ENCODE results near the gene MVK. TPM values are rescaled to one million over a fixed set of nuclear protein-coding genes. Genes with fewer than 3 reads are reported as not detected.
A peak's percentile ranks its signal among the peaks of the same experiment; 100 is the strongest.

The MVK gene
- polyA plus RNA-seq, 1 of the 3 experiments (the other 2 are of a cell fraction), result 7.0 TPM

GRCh38 chr12:109599087-109599486 lies 25.5 kb downstream of the MVK start:
- no peaks in the 10 kb centered on the region for H3K9me3 ChIP-seq
- H3K36me3 ChIP-seq (replicated peaks in 1 of 2; ENCODE audit: control insufficient read depth in 1 of 2, insufficient read depth in 2 of 2, low read length in 1 of 2), result no peaks in the 10 kb centered on the region
- POLR2A ChIA-PET, result interaction anchor here (0.9 to 2.8 kb wide), 4 partner anchors 22 to 124 kb away, joined by 3 to 14 read pairs (median 9); partner anchors contain the start of gene FAM222A
- no peak overlapping the region for H2AFZ ChIP-seq (ENCODE audit: low read depth)
- H3K79me2 ChIP-seq (ENCODE audit: insufficient read depth), result no peaks in the 10 kb centered on the region
- no peaks in the 10 kb centered on the region for H4K20me1 ChIP-seq (ENCODE audit: insufficient read depth)
- no peaks in the 10 kb centered on the region for H3K9me2 ChIP-seq
- H3K9ac ChIP-seq, result no peak overlapping the region
- H3K4me3 ChIP-seq (ENCODE audit: low read depth in 2 of 2, low read length in 1 of 2), result no peak overlapping the region
- WGBS (ENCODE audit: low lambda C conversion rate), result 85% methylated on average over 7 of the region's 7 CpGs
- TF ChIP-seq RAD21 (IDR thresholded peaks at IDR 0.05; ENCODE audit: low read length) (no peak), RCOR1 (IDR thresholded peaks at IDR 0.05; ENCODE audit: low read length) (no peak), CHD2 (IDR thresholded peaks at IDR 0.05; ENCODE audit: low read length, partially characterized antibody) (no peak)
- H3F3A ChIP-seq (replicated peaks; ENCODE audit: insufficient read depth), result peaks cover 3% of the 10 kb centered on the region
- DNase-seq, result no peak
- CTCF ChIA-PET, result interaction anchor here (1.4 to 14.2 kb wide), 11 partner anchors 11 to 175 kb away, joined by 3 to 175 read pairs (median 14); partner anchors contain the start of gene FAM222A
- H3K27ac ChIP-seq (ENCODE audit: low read depth in 2 of 2, low read length in 1 of 2), result peak overlapping the region in 1 of 2 experiments; percentile 75; a peak in 2 of 4 replicates
- peaks cover 0 to 33% of the 10 kb centered on the region in 2 experiments; a peak in 2 of 4 replicates for H3K4me1 ChIP-seq (ENCODE audit: control insufficient read depth in 1 of 2, insufficient read depth in 2 of 2, low read depth in 1 of 2, low read length in 1 of 2)
- H3K27me3 ChIP-seq (ENCODE audit: insufficient read depth), result no peaks in the 10 kb centered on the region
- H3K4me2 ChIP-seq, result no peak overlapping the region

- H3K4me1 ChIP-seq (ENCODE audit: control insufficient read depth in 1 of 2, insufficient read depth in 2 of 2, low read depth in 1 of 2, low read length in 1 of 2), result peaks cover 0 to 34% of the 10 kb centered on the region in 2 experiments; a peak in 2 of 4 replicates
- H3K79me2 ChIP-seq (ENCODE audit: insufficient read depth), result no peaks in the 10 kb centered on the region
- no peaks in the 10 kb centered on the region for H3K9me2 ChIP-seq
- H4K20me1 ChIP-seq (ENCODE audit: insufficient read depth), result no peaks in the 10 kb centered on the region
- H3K9ac ChIP-seq, result no peak overlapping the region
- H3K4me3 ChIP-seq (ENCODE audit: low read depth in 2 of 2, low read length in 1 of 2), result no peak overlapping the region
- no peak for DNase-seq
- H3K27ac ChIP-seq (ENCODE audit: low read depth in 2 of 2, low read length in 1 of 2), result no peak overlapping the region
- no peaks in the 10 kb centered on the region for H3K36me3 ChIP-seq (replicated peaks in 1 of 2; ENCODE audit: control insufficient read depth in 1 of 2, insufficient read depth in 2 of 2, low read length in 1 of 2)
- no peak for TF ChIP-seq USF2 (IDR thresholded peaks at IDR 0.05; ENCODE audit: borderline replicate concordance, low read depth, low read length)
- TF ChIP-seq YY1 (IDR thresholded peaks at IDR 0.05; ENCODE audit: low read depth), result no peak
- no peak for TF ChIP-seq FOXJ3 (CRISPR knock-in tag; IDR thresholded peaks at IDR 0.05)
- TF ChIP-seq NFIC (IDR thresholded peaks at IDR 0.05; ENCODE audit: borderline replicate concordance), result no peak
- TF ChIP-seq EP300 (IDR thresholded peaks at IDR 0.05; ENCODE audit: borderline replicate concordance in 1 of 2, low read depth in 1 of 2, low read length in 1 of 2), result no peak
- TF ChIP-seq GABPA (IDR thresholded peaks at IDR 0.05; ENCODE audit: low read depth), result no peak
- TF ChIP-seq REST (IDR thresholded peaks at IDR 0.05; ENCODE audit: low read depth, low read length), result no peak
- TF ChIP-seq GATA2 (CRISPR knock-in tag; IDR thresholded peaks at IDR 0.05), result no peak
- no peak for TF ChIP-seq MEF2A (IDR thresholded peaks at IDR 0.05; ENCODE audit: borderline replicate concordance, low read depth)
- no peak for TF ChIP-seq MXI1 (IDR thresholded peaks at IDR 0.05; ENCODE audit: low read depth, low read length)
- TF ChIP-seq FOXM1 (IDR thresholded peaks at IDR 0.05; ENCODE audit: low read depth), result no peak
- TF ChIP-seq, protein P1, sequence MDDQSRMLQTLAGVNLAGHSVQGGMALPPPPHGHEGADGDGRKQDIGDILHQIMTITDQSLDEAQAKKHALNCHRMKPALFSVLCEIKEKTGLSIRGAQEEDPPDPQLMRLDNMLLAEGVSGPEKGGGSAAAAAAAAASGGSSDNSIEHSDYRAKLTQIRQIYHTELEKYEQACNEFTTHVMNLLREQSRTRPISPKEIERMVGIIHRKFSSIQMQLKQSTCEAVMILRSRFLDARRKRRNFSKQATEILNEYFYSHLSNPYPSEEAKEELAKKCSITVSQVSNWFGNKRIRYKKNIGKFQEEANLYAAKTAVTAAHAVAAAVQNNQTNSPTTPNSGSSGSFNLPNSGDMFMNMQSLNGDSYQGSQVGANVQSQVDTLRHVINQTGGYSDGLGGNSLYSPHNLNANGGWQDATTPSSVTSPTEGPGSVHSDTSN (IDR thresholded peaks at IDR 0.05), result no peak
- no peak for TF ChIP-seq RFX5 (IDR thresholded peaks at IDR 0.05; ENCODE audit: low read length)
- ChIA-PET POLR2A (interaction anchor here (1.1 to 1.8 kb wide), 2 partner anchors 114 to 126 kb away, joined by 3 to 6 read pairs; partner anchors contain the start of gene FAM222A), CTCF (interaction anchor here (1.1 to 14.2 kb wide), 3 partner anchors 80 to 176 kb away, joined by 3 to 175 read pairs (median 173); partner anchors contain the start of gene FAM222A)
- no peak overlapping the region for H3K4me2 ChIP-seq
- no peaks in the 10 kb centered on the region for H3K27me3 ChIP-seq (ENCODE audit: insufficient read depth)
- 79% methylated on average over 2 of the region's 2 CpGs for WGBS (ENCODE audit: low lambda C conversion rate)
- H3F3A ChIP-seq (replicated peaks; ENCODE audit: insufficient read depth), result no peaks in the 10 kb centered on the region
- no peaks in the 10 kb centered on the region for H3K9me3 ChIP-seq
- H2AFZ ChIP-seq (ENCODE audit: low read depth), result no peak overlapping the region
Observed at GRCh38 chr12:109600481-109600880, 26.9 kb downstream of the MVK start.
